ENCODE results near the gene TAF1D.

The TAF1D gene

DNA sequence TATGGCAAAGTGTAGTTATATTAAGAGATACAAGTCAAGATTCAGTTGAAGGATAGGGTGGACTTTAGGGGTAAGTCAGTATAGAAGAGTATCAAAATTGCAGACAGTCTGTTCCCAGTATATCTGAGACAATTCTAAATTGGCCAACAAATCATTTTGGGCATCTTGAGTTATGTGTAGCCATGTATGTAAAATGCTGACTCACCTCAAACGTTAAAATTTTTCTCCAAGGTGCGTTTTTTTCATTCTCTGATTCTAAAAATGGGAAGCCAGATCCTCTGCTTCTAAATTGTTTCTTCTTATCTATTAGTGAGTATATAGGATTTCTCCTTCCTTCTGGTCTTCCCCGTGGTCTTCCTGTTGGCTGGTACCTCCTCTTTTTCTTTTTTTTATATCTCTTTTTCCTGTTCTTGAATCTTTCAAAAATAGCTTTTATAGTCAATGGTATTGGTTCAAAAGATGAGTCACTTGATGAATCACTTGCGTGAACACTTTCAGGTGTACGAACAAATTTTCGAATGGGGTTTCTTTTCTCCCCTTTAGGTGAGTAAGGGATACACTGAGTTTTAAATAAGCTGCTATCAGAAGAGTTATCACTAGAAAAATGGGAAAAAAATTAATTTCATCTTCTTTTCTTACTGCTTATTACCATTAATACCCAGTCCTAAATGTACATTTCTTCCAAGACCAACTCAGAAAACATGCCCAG lies 3.2 kb downstream of the TAF1D start:
- Histone ChIP-seq H3K27ac (peak overlapping the region; percentile 96; the same call in 1 of the 2 replicates), H3K4me3 (IDR thresholded peaks at IDR 0.05; ENCODE audit: insufficient read depth, low read depth, low read length) (no peak overlapping the region), H3K27me3 (ENCODE audit: insufficient read depth, low read depth) (no peaks in the 10 kb centered on the region), H2AFZ (ENCODE audit: low read depth) (no peak overlapping the region), H3K4me1 (ENCODE audit: low read depth, poor library complexity, severe bottlenecking) (peaks cover 50% of the 10 kb centered on the region), H4K20me1 (ENCODE audit: insufficient read depth) (peaks cover 22% of the 10 kb centered on the region), H3K36me3 (ENCODE audit: insufficient read depth) (peaks cover 18% of the 10 kb centered on the region; the same call in 1 of the 2 replicates), H3K79me2 (ENCODE audit: insufficient read depth, low read depth) (peaks cover 86% of the 10 kb centered on the region), H3K4me2 (peak overlapping the region; percentile 82), H3K9ac (peak overlapping the region; percentile 99; the same call in 1 of the 2 replicates)
- TF ChIP-seq, protein P1, sequence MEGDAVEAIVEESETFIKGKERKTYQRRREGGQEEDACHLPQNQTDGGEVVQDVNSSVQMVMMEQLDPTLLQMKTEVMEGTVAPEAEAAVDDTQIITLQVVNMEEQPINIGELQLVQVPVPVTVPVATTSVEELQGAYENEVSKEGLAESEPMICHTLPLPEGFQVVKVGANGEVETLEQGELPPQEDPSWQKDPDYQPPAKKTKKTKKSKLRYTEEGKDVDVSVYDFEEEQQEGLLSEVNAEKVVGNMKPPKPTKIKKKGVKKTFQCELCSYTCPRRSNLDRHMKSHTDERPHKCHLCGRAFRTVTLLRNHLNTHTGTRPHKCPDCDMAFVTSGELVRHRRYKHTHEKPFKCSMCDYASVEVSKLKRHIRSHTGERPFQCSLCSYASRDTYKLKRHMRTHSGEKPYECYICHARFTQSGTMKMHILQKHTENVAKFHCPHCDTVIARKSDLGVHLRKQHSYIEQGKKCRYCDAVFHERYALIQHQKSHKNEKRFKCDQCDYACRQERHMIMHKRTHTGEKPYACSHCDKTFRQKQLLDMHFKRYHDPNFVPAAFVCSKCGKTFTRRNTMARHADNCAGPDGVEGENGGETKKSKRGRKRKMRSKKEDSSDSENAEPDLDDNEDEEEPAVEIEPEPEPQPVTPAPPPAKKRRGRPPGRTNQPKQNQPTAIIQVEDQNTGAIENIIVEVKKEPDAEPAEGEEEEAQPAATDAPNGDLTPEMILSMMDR (conservative IDR thresholded peaks at IDR 0.05; ENCODE audit: low read depth, low read length), result no peak

DNA sequence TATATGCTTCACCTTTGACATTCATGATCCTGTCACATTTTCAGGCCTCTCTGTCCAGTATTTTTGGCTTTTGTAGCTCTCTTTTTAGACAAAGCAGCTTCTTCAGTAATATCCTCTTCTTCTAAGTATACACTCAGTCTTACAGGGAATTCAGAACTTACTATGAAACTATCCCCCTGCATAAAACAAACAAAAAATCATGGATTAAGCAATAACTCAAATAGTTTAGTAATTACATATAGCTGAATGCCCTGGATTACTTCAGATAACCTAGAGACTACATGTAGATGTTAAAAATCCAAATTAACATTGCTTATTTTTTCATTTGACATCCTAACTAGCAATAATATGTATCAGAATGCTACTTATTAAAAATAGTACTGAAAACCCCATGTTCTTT lies 5.2 kb downstream of the TAF1D start:
- Histone ChIP-seq H3K36me3 (ENCODE audit: insufficient read depth) (peaks cover 19% of the 10 kb centered on the region; the same call in 1 of the 2 replicates), H2AFZ (ENCODE audit: low read depth) (no peak overlapping the region), H4K20me1 (ENCODE audit: insufficient read depth) (peaks cover 27% of the 10 kb centered on the region), H3K27me3 (ENCODE audit: insufficient read depth, low read depth) (no peaks in the 10 kb centered on the region), H3K4me3 (IDR thresholded peaks at IDR 0.05; ENCODE audit: insufficient read depth, low read depth, low read length) (no peak overlapping the region), H3K9ac (no peak overlapping the region), H3K79me2 (ENCODE audit: insufficient read depth, low read depth) (peaks cover 79% of the 10 kb centered on the region), H3K4me2 (peak overlapping the region; percentile 82; the same call in 1 of the 2 replicates), H3K4me1 (ENCODE audit: low read depth, poor library complexity, severe bottlenecking) (peaks cover 58% of the 10 kb centered on the region), H3K27ac (peak overlapping the region; percentile 6; the same call in 1 of the 2 replicates)
- TF ChIP-seq, protein P1 (conservative IDR thresholded peaks at IDR 0.05; ENCODE audit: low read depth, low read length), result no peak

DNA sequence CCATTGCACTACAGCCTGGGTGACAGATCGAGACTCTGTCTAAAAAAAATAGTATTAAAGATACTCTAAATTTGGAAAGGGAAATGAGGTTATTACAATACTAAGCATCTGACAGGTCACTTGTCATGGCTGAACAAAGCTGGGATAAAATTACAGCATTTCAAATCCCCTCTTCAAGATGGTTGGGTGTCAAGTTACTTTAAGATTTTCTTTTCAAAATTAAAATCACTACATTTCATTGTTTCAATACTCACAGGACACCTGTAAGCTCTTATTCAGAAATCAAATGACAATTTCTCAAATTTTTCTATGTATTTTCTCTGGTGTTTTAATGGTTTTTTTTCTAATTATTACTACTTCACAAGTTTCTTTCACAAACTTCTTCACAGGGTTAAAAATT lies 5.7 kb downstream of the TAF1D start:
- Histone ChIP-seq H3K4me3 (IDR thresholded peaks at IDR 0.05; ENCODE audit: insufficient read depth, low read depth, low read length) (no peak overlapping the region), H3K4me1 (ENCODE audit: low read depth, poor library complexity, severe bottlenecking) (peaks cover 58% of the 10 kb centered on the region), H3K4me2 (0 out of 2 replicates have a peak overlapping the region, but pooled peaks have one; percentile 82), H3K27me3 (ENCODE audit: insufficient read depth, low read depth) (no peaks in the 10 kb centered on the region), H3K27ac (peak overlapping the region; percentile 6; the same call in 1 of the 2 replicates), H4K20me1 (ENCODE audit: insufficient read depth) (peaks cover 30% of the 10 kb centered on the region), H3K79me2 (ENCODE audit: insufficient read depth, low read depth) (peaks cover 74% of the 10 kb centered on the region), H2AFZ (ENCODE audit: low read depth) (no peak overlapping the region), H3K36me3 (ENCODE audit: insufficient read depth) (peaks cover 23% of the 10 kb centered on the region; the same call in 1 of the 2 replicates), H3K9ac (no peak overlapping the region)
- TF ChIP-seq, protein P1 (conservative IDR thresholded peaks at IDR 0.05; ENCODE audit: low read depth, low read length), result no peak

DNA sequence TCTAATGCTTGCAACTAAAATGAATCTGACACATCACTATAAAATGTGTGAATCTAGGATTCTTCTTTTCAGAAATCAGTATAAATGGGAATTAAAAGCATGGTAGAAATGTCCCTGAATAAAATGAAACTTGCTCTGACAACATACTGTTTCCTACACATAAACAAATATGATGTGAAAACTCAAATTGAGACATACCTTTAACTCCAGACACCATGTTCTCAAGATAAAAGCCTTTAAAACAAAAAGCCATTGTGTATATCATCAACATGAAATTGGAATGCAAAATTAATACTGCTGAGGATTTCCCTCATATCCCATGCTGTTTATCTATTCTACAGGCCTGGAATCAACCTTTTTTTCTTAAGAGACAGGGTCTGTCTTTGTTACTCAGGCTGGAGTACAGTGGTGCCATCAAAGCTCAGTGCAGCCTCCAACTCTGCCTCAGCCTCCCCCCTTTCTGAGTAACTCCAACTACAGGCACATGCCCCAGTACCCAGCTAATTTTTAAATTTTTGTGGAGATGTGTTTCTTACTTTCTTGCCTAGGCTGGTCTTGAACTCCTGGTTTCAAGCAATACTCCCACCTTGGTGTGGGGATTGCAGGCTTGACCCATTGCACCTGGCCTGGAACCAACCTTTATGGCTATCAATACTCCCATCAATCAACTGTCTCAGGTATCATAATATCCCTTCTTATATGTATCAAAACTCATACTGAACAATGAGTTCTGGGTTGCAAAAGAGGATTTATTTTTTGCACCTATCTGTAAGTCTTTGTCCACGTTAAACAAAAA lies 6.7 kb downstream of the TAF1D start:
- Histone ChIP-seq H3K27me3 (ENCODE audit: insufficient read depth, low read depth) (no peaks in the 10 kb centered on the region), H3K27ac (no peak overlapping the region; the same call in 1 of the 2 replicates), H4K20me1 (ENCODE audit: insufficient read depth) (peaks cover 30% of the 10 kb centered on the region), H3K79me2 (ENCODE audit: insufficient read depth, low read depth) (peaks cover 64% of the 10 kb centered on the region), H2AFZ (ENCODE audit: low read depth) (no peak overlapping the region), H3K4me2 (no peak overlapping the region), H3K4me3 (IDR thresholded peaks at IDR 0.05; ENCODE audit: insufficient read depth, low read depth, low read length) (no peak overlapping the region), H3K9ac (no peak overlapping the region), H3K4me1 (ENCODE audit: low read depth, poor library complexity, severe bottlenecking) (peaks cover 58% of the 10 kb centered on the region), H3K36me3 (ENCODE audit: insufficient read depth) (peaks cover 23% of the 10 kb centered on the region; the same call in 1 of the 2 replicates)
- TF ChIP-seq, protein P1 (conservative IDR thresholded peaks at IDR 0.05; ENCODE audit: low read depth, low read length), result no peak

Measured in KMS-11 (cell line).